ES-I3 (cell line): ENCODE measurements around the gene NIPAL4.

Source experiments
- H3K36me3 ChIP-seq: 2 replicates; pipeline ENCODE4 v1.6.1; 2013; ENCODE audit warnings: mild to moderate bottlenecking, low read length, control low read depth, moderate library complexity; ENCODE audit not compliant: insufficient read depth
- H3K4me1 ChIP-seq: 2 replicates; pipeline ENCODE4 v1.6.1; 2013; ENCODE audit warnings: mild to moderate bottlenecking, control low read depth, low read length; ENCODE audit not compliant: insufficient read depth
- H3K9ac ChIP-seq: 2 replicates; pipeline ENCODE4 v1.6.1; 2013; ENCODE audit warnings: low read depth, mild to moderate bottlenecking, low read length, moderate library complexity
- H3K9me3 ChIP-seq: 2 replicates; pipeline ENCODE4 v1.6.1; 2013; ENCODE audit warnings: mild to moderate bottlenecking, low read length, moderate library complexity; ENCODE audit not compliant: control insufficient read depth, insufficient read depth

NIPAL4 gene

GRCh38 chr5:157451806-157452205 lies 8.2 kb upstream of the NIPAL4 start:
- H3K4me1 ChIP-seq: 0 out of 2 replicates have a peak, but pooled peaks cover 3% of the 10 kb centered on the region
- H3K9ac ChIP-seq: no peak overlapping the region
- no peaks in the 10 kb centered on the region for H3K9me3 ChIP-seq
- no peaks in the 10 kb centered on the region for H3K36me3 ChIP-seq

DNA sequence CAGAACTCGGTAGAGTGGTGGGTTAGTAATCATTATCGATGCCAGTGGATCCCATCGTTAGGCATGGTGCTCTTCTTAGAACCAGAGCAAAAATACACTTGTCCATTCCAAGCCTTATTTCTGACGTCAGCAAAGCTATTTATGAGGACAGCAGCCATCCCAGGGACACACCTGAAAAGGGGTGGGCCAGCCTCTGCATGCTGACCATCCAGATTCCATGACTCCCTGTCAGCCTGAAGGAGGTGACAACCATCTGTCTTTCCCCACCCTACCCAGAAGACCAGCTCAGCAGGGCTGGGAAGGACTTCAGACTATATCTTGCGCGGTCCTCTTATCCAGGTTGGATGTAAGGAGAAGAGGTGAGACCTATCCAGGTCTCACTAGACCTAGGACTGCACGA lies 5.7 kb upstream of the NIPAL4 start:
- H3K9ac ChIP-seq: no peak overlapping the region
- H3K36me3 ChIP-seq: no peaks in the 10 kb centered on the region
- H3K4me1 ChIP-seq: peaks cover 15% of the 10 kb centered on the region
- H3K9me3 ChIP-seq: no peaks in the 10 kb centered on the region

- peaks cover 17% of the 10 kb centered on the region for H3K4me1 ChIP-seq
- no peak overlapping the region for H3K9ac ChIP-seq
- H3K36me3 ChIP-seq: no peaks in the 10 kb centered on the region
- H3K9me3 ChIP-seq: no peaks in the 10 kb centered on the region
Observed at GRCh38 chr5:157455057-157455456, 5.0 kb upstream of the NIPAL4 start.

GRCh38 chr5:157456301-157456700 lies 3.7 kb upstream of the NIPAL4 start:
- Histone ChIP-seq H3K36me3 (no peaks in the 10 kb centered on the region), H3K4me1 (peaks cover 17% of the 10 kb centered on the region), H3K9me3 (no peaks in the 10 kb centered on the region), H3K9ac (no peak overlapping the region)

DNA sequence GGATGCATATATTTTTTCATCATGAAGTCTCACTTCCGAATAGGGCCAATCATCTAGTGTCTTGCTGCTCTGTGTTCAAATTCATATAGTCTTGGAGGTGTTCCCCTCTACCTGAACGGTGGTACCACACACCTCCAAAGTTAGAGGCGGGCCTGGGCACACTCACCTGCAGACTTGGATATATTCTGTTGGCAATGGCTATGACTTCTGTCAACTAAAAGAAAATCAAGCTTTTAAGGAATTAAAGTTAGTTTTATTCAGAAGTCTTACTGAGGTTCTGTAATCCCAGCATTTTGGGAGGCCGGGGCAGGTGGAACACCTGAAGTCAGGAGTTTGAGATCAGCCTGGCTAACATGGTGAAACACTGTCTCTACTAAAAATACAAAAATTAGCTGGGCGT lies 2.6 kb upstream of the NIPAL4 start:
- H3K36me3 ChIP-seq: no peaks in the 10 kb centered on the region
- no peaks in the 10 kb centered on the region for H3K9me3 ChIP-seq
- peaks cover 14% of the 10 kb centered on the region for H3K4me1 ChIP-seq
- no peak overlapping the region for H3K9ac ChIP-seq

GRCh38 chr5:157458835-157459234 lies 1.2 kb upstream of the NIPAL4 start:
- H3K9ac ChIP-seq: no peak overlapping the region
- peaks cover 19% of the 10 kb centered on the region for H3K4me1 ChIP-seq
- no peaks in the 10 kb centered on the region for H3K9me3 ChIP-seq
- H3K36me3 ChIP-seq: no peaks in the 10 kb centered on the region; the same call in 1 of the 2 replicates

DNA sequence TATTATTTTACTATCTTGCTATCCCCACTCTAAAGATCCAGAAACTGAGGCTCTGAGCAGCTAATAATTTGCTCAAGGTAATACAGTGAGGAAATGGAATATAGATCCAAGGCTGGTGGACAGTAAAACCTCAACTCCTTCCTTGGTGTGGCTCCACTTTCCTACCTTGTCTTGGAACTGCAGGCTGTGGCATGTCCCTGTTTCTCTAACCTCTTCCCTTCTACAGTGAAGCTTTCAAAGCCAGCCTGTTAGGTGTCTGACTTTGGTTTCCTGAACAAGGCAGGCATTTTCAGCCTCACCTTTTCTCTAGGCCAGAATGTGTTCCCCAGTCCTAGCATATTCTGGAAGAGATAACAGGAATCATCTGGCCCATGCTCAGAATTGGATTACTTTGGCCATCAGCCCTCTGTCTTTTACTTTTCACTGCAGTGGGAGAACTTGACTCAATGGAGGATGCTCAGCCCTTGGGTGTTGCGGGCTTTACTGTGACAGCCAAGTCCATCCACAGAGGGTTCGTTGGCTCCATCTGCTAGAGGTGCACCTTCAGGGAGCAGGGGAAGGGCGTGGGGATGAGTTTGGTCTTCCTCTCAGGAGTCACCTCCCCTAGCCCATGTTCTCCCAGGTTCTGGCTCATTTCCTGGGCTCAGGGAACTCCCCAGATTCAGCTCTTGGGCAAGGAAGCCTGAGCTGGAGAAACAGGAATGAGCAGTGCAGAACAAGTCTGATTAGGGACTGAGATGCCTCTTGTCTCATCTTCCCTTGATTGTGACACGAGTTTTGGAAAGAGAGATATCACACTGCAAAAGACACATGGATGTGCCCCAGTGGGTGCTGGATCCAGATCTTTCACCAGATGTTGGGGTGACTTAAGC lies 1.1 kb downstream of the NIPAL4 start:
- Histone ChIP-seq H3K9ac (no peak overlapping the region), H3K4me1 (peaks cover 24% of the 10 kb centered on the region), H3K9me3 (no peaks in the 10 kb centered on the region)

DNA sequence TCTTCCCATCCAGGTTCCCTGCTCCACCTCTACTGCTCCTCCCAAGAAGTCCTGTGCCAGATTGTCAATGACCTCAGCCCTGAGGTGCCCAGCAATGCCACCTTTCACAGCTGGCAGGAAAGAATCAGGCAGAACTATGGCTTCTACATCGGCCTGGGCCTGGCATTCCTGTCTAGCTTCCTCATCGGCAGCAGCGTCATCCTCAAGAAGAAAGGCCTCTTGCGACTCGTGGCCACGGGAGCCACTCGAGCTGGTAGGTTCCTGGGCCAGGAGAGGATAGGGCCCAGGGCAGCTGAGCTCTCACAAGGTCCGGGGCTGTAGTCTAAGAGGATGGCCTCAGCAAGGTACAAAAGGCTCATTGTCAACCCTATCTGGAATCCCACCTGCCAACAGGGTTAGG lies 3.1 kb downstream of the NIPAL4 start:
- H3K36me3 ChIP-seq: no peaks in the 10 kb centered on the region; the same call in 1 of the 2 replicates
- H3K9ac ChIP-seq: no peak overlapping the region
- H3K9me3 ChIP-seq: no peaks in the 10 kb centered on the region
- H3K4me1 ChIP-seq: peaks cover 22% of the 10 kb centered on the region

More for the DNA sequence above, 1.1 kb downstream of the NIPAL4 start:
- H3K36me3 ChIP-seq: no peaks in the 10 kb centered on the region; the same call in 1 of the 2 replicates

DNA sequence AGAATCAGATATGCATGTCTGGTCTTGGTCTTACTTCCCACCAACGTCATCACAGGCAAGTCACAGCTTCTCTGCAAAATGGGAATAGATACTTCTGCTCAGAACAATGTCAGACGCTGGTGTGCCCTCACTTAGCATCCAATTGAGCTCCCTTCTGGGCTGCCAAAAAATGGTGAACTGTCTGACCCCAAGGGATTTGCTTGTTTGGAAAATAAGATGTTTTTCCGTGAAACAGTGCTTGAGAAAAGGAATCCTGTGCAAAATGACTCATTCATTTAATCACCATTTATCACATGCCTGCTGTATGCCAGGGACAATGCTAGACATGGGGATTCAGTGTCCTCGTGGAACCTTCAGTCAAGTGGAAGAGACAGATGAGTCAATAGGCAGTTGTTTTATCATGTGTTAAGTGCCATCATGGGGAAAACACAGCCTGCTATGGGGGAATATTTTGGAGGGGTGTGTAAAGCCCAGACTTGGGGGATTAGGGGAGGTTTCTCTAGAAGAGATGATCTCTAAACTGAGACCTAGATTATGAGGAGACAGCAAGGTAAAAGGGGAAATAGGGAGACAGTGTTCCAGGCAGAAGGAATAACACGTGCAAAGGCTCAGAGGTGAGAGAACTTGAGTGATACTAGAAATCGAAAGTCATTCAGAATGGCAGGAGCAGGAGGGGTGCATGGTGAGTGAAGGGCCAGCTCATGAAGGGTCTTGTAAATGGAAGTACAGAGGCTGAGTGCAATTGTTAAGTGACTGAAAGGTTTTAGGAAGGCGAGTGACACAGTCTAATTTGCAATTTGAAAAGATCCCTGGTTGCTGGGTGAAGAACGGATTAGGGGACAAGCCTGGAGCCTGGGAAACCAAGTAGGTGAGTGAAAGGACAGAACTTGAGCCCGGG lies 3.9 kb downstream of the NIPAL4 start:
- Histone ChIP-seq H3K9me3 (no peaks in the 10 kb centered on the region), H3K4me1 (peaks cover 16% of the 10 kb centered on the region), H3K36me3 (no peaks in the 10 kb centered on the region; the same call in 1 of the 2 replicates), H3K9ac (peak overlapping the region; percentile 24; the same call in 1 of the 2 replicates)

DNA sequence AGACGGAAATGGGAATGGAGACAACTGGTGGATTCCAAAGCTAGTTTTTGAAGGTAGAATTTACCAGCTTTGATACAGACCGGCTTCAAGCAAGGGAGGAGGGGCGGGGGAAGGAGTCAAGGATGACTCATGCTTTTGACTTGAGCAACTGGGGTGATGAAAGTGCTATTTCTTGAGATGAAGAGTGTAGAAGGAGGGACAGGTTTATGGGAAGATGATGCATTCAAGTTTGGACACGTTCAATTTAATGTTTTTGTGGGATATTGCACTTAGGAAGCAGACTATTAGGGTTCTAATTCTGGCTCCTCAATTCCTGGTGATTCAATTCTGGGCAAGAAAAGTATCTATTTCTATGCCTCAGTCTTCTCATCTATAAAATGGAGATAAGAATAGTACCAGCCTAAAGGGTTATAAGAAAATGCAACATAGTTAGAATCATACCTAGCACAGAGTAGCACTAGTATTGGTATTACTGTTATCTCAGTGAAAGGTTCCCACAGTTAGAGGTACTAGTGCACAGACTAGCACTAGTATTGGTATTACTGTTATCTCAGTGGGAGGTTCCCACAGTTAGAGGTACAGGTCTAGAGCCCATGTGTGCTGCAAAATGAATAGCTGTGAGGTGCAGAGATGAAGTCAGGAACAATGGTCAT lies 4.6 kb downstream of the NIPAL4 start:
- Histone ChIP-seq H3K9me3 (no peaks in the 10 kb centered on the region), H3K9ac (peak overlapping the region; percentile 24; the same call in 1 of the 2 replicates), H3K4me1 (peaks cover 10% of the 10 kb centered on the region), H3K36me3 (no peaks in the 10 kb centered on the region; the same call in 1 of the 2 replicates)

DNA sequence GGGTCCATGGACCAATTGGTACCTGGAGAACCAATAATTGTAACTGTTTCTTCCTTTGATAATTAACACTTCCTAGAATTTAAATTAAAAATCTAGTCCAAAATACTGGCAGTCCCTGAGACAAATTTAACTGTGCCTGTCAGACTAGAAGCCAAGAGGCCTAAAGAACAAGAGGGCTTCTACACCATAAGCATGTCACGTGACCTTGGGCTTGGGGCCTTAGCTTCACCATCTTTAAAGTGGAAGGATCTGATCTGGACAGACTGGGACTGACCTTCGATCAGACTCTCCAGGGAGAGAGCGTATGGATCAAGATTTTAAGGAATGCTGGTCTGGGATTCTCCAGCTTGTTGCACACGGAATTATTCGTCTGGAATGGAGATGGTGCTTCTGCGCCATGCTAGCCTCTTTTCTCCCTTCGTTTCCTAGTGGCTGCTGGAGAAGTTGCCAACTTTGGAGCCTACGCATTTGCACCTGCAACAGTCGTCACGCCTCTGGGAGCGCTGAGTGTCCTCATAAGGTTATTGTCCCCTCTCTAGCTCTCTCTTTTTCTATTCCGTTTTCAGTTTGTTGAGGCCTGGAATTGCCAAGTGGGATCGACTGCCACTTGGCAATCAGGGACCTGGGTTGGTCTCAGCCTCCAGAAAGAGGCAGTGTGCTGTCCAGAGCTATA lies 8.4 kb downstream of the NIPAL4 start:
- no peaks in the 10 kb centered on the region for H3K9me3 ChIP-seq
- peaks cover 9% of the 10 kb centered on the region for H3K4me1 ChIP-seq
- no peak overlapping the region for H3K9ac ChIP-seq
- no peaks in the 10 kb centered on the region; the same call in 1 of the 2 replicates for H3K36me3 ChIP-seq

- Histone ChIP-seq H3K9me3 (no peaks in the 10 kb centered on the region), H3K9ac (no peak overlapping the region), H3K36me3 (no peaks in the 10 kb centered on the region), H3K4me1 (peaks cover 3% of the 10 kb centered on the region)
Observed at GRCh38 chr5:157469073-157469472, 9.1 kb downstream of the NIPAL4 start.

GRCh38 chr5:157469687-157470086 lies 9.7 kb downstream of the NIPAL4 start:
- Histone ChIP-seq H3K9me3 (no peaks in the 10 kb centered on the region), H3K9ac (no peak overlapping the region), H3K4me1 (no peaks in the 10 kb centered on the region; the same call in 1 of the 2 replicates)

GRCh38 chr5:157470631-157471030 lies 10.6 kb downstream of the NIPAL4 start:
- no peaks in the 10 kb centered on the region for H3K9me3 ChIP-seq
- H3K4me1 ChIP-seq: no peaks in the 10 kb centered on the region
- H3K9ac ChIP-seq: no peak overlapping the region
- H3K36me3 ChIP-seq: no peaks in the 10 kb centered on the region

More at GRCh38 chr5:157469687-157470086, 9.7 kb downstream of the NIPAL4 start:
- H3K36me3 ChIP-seq: no peaks in the 10 kb centered on the region
